A673 (cell line): ENCODE data around the gene PIGB.

Source experiments
- CTCF ChIP-seq: fragments of 300-800, 200-600 bp; sonication (generic); conservative IDR thresholded peaks from 2 replicates; pipeline ENCODE4 v1.5.1; 2017; ENCODE audit warnings: low read depth, mild to moderate bottlenecking, antibody characterized with exemption, low read length, moderate library complexity, mixed read lengths
- EZH2 ChIP-seq: fragments of 200-600 bp; sonication (generic); IDR thresholded peaks from 2 replicates; pipeline ENCODE4 v1.6.1; 2017; ENCODE audit warnings: borderline replicate concordance, low read depth, mild to moderate bottlenecking, mixed read lengths, antibody characterized with exemption, low read length; ENCODE audit not compliant: poor library complexity, severe bottlenecking

DNA sequence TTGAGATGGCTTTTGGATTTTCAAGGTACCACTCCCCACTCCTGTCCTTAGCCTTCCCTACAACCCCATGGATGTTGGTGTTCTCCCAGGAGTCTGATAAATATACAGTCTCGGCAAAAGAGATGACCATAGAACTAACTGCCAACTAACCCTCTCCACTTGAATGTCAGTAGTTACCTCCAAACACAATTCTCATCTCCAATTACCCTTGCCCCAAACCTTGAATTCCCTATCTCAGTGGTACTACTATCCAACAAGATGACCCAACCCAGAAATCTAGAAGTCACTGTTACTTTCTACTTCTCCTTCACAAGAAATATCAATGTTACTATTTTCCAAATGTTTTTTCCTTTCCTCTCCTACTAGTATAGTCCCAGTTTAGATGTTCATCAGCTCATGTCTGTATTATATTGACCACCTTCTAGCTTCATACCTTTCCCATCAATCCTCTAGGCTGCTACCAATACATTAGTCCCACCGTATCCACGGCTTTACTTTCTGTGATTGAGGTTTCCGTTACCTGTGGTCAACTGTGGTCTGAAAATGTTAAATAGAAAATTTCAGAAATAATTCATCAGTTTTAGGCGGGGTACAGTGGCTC, 38.1 kb downstream of the PIGB start:
- TF ChIP-seq CTCF (no peak), EZH2 (no peak)
